ENCODE results near the gene HIC1.

HIC1 gene

DNA sequence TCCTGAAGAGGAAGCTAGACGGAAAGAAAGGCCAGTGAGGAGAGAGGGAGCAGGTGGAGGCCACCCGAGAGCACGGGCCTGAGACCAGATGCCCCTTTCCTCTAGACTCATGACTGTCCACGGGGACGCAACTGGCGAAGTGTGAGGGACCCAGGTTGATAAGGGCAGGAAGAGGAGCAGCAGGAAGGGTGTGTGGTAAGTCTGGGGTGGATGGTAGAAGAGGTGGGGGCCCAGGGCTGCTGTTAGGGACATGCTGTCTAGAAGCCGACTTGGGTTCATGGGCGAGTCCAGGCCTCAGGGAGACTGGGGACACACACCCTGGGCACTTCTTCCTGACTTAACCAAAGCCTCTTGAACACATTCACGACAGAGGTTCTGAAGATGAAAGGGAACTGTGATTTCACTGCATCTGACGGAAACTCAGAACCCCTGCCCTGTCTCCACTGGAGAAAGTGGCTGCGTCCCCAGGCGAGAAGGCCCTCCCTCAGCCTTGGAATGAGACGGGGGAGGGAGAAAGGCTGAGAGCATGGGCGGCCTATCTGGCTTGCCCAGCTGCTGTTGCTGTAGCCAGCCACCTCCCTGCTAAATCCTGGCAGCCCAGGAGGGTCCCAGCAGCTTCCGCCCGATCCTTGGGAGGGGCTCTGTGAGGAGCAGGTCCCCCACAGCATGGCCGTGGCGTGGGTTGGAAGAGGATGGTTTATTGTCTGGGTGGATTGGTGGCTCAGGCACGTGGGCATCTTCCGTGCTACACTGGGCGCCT, 6.0 kb downstream of the HIC1 start:
- no peak for DNase-seq

- DNase-seq, result no peak
Observed at GRCh38 chr17:2061441-2061958, 6.6 kb downstream of the HIC1 start.

DNA sequence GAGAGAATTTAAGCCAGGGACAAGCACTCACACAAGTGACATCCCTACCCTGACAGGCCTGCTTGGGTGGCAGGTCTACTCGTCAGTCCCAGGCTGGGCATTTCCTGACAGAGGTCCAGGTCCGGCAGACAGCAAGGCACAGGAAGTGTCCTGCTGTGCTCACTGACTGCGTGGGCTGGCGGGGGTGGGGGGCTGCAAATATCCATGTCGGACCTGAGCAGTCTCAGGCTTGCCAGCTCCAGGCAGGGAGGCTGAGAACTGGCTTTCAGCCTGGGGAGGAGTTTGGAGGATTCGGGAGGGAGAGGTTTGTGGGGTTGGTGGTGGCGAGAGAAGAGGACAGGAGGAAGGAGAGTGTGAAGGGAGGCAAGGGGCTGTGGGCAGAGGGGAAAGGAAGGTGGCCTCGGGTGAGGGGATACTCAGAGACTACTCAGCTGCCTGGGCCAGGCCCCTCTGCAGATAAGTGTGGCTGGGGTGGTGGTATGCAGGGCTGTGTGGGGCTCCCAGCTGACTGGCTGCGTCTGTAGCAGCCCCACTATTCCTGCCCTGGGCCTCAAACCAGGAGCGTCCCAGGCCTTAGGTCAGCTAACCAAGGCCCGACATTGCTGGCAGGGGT, 7.8 kb downstream of the HIC1 start:
- DNase-seq, result no peak

DNA sequence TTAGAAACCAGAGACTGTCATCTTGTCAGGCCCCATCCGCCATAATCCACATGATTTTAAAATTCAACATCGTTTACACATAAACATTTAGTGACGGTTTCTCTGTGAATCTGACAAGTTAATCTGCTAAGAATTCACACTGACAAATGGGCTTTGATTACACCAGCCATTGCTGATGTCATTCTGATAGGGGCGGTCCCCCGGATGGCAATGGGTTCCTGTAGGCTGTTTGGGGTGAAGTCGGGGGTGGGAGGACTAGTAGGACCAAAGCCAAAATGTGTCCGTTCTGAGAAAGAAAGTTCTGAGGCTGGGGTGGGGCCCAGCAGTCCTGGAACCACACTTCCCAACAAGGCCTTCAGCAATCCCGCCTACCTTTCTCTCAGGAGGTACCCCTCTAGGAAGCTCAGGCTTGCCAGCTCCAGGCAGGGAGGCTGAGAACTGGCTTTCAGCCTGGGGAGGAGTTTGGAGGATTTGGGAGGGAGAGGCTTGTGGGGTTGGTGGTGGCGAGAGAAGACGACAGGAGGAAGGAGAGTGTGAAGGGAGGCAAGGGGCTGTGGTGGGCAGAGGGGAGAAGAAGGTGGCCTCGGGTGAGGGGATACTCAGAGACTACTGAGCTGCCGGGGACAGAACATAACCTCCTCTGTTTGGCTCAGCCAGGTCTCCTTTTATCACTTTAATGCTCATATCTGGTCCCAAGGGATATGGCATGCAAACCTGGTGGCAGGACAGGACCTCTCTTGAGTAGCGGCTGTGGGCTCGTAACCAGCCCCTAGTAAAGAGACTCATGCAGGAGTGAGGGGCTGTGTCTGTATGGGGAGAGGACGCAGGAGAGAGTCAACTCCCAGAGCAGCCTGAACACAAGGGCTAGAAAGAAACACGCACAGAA, 8.6 kb downstream of the HIC1 start:
- no peak for DNase-seq

GRCh38 chr17:2064147-2064489, 9.2 kb downstream of the HIC1 start:
- DNase-seq, result no peak

GRCh38 chr17:2064520-2064971, 9.6 kb downstream of the HIC1 start:
- DNase-seq, result no peak

GRCh38 chr17:2064980-2065785, 10.3 kb downstream of the HIC1 start:
- DNase-seq, result peak; percentile 42

DNA sequence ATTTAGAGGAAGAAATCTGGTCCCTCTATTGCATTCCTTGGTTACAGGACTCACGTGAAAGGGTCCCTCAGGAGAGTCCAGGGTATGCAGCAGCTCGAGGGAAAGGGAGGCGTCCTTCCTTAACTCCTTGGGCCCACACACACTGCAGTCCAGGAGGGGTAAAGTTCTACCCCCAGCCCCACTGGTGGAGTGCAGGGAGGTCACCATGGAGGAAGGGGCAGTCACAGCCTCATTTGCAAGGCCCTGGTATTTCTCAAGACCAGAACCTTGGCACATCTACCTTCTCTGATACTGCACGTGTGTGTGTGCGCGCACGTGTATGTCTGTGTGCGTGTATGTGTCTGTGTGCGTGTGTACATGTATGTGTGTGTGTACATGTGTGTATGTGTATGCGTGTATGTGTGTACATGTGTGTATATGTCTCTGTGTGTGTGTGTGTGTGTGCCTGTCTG, 11.1 kb downstream of the HIC1 start:
- DNase-seq, result no peak

- DNase-seq, result no peak
Observed at GRCh38 chr17:2067048-2067561, 12.2 kb downstream of the HIC1 start.

DNA sequence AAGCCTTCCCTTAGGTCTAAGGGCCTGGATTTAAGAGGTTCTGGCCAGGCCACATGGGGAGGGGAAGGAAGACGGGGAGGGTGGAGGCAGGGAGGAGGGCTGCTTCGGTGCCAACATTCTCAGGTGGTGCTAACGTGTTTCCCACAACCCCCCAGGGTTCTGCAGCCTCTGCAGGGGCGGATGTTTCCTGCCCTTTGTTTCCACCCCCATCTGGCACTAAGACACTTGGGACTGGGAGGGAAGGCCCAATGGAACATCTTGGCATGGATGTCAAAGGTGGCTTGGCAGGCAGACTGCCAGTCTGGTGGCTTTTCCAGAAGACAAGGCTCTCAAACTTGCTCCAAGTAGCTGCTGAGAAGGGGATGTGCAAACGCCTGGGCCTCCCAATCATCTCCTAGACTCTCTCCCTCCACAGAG, 12.7 kb downstream of the HIC1 start:
- no peak for DNase-seq

GRCh38 chr17:2068031-2068518, 13.2 kb downstream of the HIC1 start:
- DNase-seq, result no peak

GRCh38 chr17:2068519-2069051, 13.7 kb downstream of the HIC1 start:
- no peak for DNase-seq

GRCh38 chr17:2070241-2071023, 15.5 kb downstream of the HIC1 start:
- DNase-seq, result peak; percentile 73

- no peak for DNase-seq
Observed at GRCh38 chr17:2071024-2071385, 16.1 kb downstream of the HIC1 start.

DNA sequence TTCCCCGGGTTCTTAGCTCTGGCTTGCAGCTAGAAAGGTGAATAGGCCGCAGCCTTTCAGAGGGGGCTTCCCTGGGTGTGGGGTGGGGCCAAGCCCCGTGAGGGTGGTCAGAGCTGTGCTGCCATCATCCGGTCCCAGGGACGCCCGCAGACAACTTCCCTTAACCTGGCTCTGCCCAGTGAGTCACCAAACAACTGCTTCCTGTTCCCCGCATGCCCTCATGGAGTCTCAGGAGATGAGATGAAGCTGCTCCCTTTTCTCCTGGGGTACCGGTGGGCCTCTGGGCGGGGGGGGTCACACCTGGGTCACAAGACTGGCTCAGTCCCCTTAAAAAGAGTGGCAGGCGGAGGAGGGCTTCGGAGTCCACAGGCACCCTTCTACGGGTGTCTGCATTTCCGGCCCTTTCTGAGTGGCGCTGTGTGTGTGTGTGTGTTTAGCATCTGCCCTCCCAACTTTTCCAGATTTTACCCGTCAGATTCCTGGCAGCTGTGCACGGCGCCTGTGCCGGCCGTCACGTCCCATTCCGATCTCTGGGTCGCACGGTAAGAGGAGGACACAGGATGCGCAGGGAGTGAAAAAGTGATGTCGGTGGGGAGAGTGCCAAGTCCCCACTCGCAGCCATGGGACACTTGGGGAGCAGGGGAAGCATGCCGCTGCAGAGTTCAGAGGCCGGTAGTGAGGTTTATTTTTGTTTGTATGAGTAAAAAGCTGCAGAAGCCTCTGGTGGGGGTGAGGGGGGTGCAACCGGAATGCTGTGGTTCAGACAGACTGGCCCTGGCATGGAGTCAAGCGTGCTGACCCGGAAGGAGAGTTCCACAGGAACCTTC, 16.8 kb downstream of the HIC1 start:
- DNase-seq, result peak; percentile 52

GRCh38 chr17:2074919-2075318, 20.0 kb downstream of the HIC1 start:
- DNase-seq, result no peak

GRCh38 chr17:2075336-2076086, 20.6 kb downstream of the HIC1 start:
- DNase-seq, result no peak

GRCh38 chr17:2076087-2076984, 21.4 kb downstream of the HIC1 start:
- no peak for DNase-seq

All from MV-4-11 (cell line).